GM12864 (cell line): ENCODE data around the gene DLEC1.
"Not testable (repeated sequence)": the region's sequence is repeated elsewhere in the genome, so short reads cannot be mapped to it uniquely, and the experiment has no call there.

ENCODE experiments used
- DNase-seq: peaks from one replicate; pipeline ENCODE4 v3.0.0-alpha.2; 2011; ENCODE audit warnings: low read depth
- H3K4me3 ChIP-seq: 2 replicates; pipeline ENCODE4 v1.5.1; 2011; ENCODE audit warnings: mild to moderate bottlenecking, low read depth, low read length, control low read depth
- TF ChIP-seq, protein P1 (sequence below): IDR thresholded peaks from 2 replicates; pipeline ENCODE4 v1.5.1; 2011; ENCODE audit warnings: low read depth, mild to moderate bottlenecking, moderate library complexity, low read length, control low read depth, inconsistent platforms; ENCODE audit errors: missing control alignments

Gene DLEC1

GRCh38 chr3:38067508-38068233 lies 28.7 kb downstream of the DLEC1 start:
- DNase-seq: no peak
- no peak overlapping the region for H3K4me3 ChIP-seq
- TF ChIP-seq, protein P1, sequence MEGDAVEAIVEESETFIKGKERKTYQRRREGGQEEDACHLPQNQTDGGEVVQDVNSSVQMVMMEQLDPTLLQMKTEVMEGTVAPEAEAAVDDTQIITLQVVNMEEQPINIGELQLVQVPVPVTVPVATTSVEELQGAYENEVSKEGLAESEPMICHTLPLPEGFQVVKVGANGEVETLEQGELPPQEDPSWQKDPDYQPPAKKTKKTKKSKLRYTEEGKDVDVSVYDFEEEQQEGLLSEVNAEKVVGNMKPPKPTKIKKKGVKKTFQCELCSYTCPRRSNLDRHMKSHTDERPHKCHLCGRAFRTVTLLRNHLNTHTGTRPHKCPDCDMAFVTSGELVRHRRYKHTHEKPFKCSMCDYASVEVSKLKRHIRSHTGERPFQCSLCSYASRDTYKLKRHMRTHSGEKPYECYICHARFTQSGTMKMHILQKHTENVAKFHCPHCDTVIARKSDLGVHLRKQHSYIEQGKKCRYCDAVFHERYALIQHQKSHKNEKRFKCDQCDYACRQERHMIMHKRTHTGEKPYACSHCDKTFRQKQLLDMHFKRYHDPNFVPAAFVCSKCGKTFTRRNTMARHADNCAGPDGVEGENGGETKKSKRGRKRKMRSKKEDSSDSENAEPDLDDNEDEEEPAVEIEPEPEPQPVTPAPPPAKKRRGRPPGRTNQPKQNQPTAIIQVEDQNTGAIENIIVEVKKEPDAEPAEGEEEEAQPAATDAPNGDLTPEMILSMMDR: no peak

GRCh38 chr3:38070013-38070412 lies 31.0 kb downstream of the DLEC1 start:
- TF ChIP-seq, protein P1: no peak
- no peak for DNase-seq
- no peak overlapping the region for H3K4me3 ChIP-seq

- not testable (repeated sequence) for H3K4me3 ChIP-seq, DNase-seq
Observed at GRCh38 chr3:38077073-38077472, 38.1 kb downstream of the DLEC1 start.

- not testable (repeated sequence) for DNase-seq, H3K4me3 ChIP-seq
Observed at GRCh38 chr3:38082296-38082695, 43.3 kb downstream of the DLEC1 start.

DNA sequence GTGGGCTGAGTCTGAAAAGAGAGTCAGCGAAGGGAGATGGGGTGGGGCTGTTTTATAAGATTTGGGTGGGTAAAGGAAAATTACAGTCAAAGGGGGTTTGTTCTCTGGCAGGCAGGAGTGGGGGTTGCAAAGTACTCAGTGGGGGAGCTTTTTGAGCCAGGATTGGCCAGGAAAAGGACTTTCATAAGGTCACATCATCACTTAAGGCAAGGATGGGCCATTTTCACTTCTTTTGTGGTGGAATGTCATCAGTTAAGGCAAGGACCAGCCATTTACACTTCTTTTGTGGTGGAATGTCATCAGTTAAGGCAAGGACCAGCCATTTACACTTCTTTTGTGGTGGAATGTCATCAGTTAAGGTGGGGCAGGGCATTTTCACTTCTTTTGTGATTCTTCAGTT lies 44.2 kb downstream of the DLEC1 start:
- not testable (repeated sequence) for DNase-seq

GRCh38 chr3:38083871-38084333 lies 44.9 kb downstream of the DLEC1 start:
- TF ChIP-seq, protein P1: no peak
- no peak for DNase-seq

More for the DNA sequence above, 44.2 kb downstream of the DLEC1 start:
- H3K4me3 ChIP-seq: not testable (repeated sequence)

DNA sequence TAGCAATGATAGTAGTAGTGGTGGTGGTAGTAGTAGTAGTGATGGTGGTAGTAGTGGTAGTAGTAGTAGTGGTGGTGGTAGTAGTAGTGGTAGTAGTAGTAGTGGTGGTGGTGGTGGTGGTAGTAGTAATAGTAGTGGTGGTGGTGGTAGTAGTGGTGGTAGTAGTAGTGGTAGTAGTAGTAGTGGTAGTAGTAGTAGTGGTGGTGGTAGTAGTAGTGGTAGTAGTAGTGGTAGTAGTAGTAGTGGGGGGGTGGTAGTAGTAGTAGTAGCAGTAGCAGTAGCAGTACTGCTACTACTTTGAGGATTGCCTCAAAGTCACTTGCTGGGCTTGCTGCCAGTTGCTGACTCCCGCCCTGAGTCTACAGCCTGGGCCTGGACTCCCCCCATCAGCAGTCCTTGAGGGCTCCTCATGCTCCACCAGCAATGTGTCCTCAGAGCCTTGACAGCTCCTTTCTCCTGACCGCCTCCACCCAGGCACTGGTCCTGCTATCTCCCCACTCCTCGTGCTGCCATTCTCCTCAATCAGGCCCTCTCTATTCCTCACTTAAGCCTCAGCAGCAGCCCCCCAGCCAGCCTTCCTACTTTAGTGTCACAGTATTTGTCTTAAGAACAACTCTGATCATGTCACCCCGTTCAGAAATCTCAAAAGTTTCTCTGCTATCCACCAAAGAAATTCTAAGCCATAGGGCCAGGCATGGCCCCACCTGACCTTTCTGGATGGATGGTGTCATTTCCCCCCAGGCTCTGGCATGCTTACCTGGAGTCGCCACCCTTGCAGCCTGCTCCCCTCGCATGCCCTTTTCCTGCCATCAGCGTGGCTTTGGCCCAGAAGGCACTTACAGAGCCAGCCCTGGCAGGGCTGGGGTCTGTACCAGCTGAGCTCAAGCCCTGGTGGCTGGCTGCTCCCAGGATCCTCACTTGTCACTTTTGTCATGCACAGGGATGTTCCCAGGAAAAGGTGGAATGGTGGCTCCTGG lies 45.6 kb downstream of the DLEC1 start:
- H3K4me3 ChIP-seq: no peak overlapping the region
- no peak for DNase-seq
- TF ChIP-seq, protein P1: no peak

More at GRCh38 chr3:38083871-38084333, 44.9 kb downstream of the DLEC1 start:
- no peak overlapping the region for H3K4me3 ChIP-seq

- TF ChIP-seq, protein P1: no peak
- no peak overlapping the region for H3K4me3 ChIP-seq
- DNase-seq: no peak
Observed at GRCh38 chr3:38085311-38085942, 46.4 kb downstream of the DLEC1 start.
